Spleen (tissue), 7 donors: Measurements from ENCODE around the gene ARSB.

Experiments used
- POLR2A ChIP-seq, 3 donors: fragments of 450-650 bp; IDR thresholded peaks; one replicate each; pipeline ENCODE4 v1.5.1; 2017; ENCODE audit warnings: antibody characterized with exemption in 3 of 3, mild to moderate bottlenecking in 1 of 3
- POLR2AphosphoS5 ChIP-seq, 3 donors: sonication (generic); formaldehyde crosslinking; IDR thresholded peaks; one replicate each; pipeline ENCODE4 v1.5.1; 2017; ENCODE audit warnings: antibody characterized with exemption in 3 of 3
- TF ChIP-seq, protein P1 (sequence below), 11 experiments: fragments of 200-600 bp in 7 of 11; fragments of 450-650 bp in 4 of 11; sonication (generic) in 4 of 11; IDR thresholded peaks in 8 of 11; conservative IDR thresholded peaks in 3 of 11; 1 replicate in 7 of 11; 2 replicates in 4 of 11; pipeline versions ENCODE4 v1.4.0 to v1.8.0; 2016 to 2021; ENCODE audit warnings: antibody characterized with exemption in 11 of 11, inconsistent platforms in 4 of 11, mild to moderate bottlenecking in 1 of 11
- donor health status: DM: no; HTN: no; CAD: no; lungs with moderate emphysema.
- donor health status: DM: no; HTN: no; CAD: no.
- donor health status: DM: no; HTN: no; CAD: no.

GRCh38 chr5:78974601-78975000 is 10.5 kb downstream of the ARSB start:
- TF ChIP-seq, protein P1, sequence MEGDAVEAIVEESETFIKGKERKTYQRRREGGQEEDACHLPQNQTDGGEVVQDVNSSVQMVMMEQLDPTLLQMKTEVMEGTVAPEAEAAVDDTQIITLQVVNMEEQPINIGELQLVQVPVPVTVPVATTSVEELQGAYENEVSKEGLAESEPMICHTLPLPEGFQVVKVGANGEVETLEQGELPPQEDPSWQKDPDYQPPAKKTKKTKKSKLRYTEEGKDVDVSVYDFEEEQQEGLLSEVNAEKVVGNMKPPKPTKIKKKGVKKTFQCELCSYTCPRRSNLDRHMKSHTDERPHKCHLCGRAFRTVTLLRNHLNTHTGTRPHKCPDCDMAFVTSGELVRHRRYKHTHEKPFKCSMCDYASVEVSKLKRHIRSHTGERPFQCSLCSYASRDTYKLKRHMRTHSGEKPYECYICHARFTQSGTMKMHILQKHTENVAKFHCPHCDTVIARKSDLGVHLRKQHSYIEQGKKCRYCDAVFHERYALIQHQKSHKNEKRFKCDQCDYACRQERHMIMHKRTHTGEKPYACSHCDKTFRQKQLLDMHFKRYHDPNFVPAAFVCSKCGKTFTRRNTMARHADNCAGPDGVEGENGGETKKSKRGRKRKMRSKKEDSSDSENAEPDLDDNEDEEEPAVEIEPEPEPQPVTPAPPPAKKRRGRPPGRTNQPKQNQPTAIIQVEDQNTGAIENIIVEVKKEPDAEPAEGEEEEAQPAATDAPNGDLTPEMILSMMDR (IDR thresholded peaks at IDR 0.05 in 8 of 11, conservative IDR thresholded peaks at IDR 0.05 in 3 of 11): no peak
- TF ChIP-seq POLR2A (IDR thresholded peaks at IDR 0.05) (no peak), POLR2AphosphoS5 (IDR thresholded peaks at IDR 0.05) (no peak)
